Activated naive CD4-positive, alpha-beta T cell treated with anti-CD3 and anti-CD28 coated beads, Interleukin-2, amount 50 U/mL, for 24 hours (primary cell): ENCODE measurements around the gene FITM2.
"Not testable (repeated sequence)": the region's sequence is repeated elsewhere in the genome, so short reads cannot be mapped to it uniquely, and the experiment has no call there.

ENCODE experiments used
- H3K27ac Mint-ChIP-seq: one replicate; pipeline ENCODE4 v1.8.0; 2021; ENCODE audit warnings: mild to moderate bottlenecking, mixed read lengths
- H3K27me3 Mint-ChIP-seq: one replicate; pipeline ENCODE4 v1.8.0; 2021; ENCODE audit warnings: mixed read lengths
- H3K36me3 Mint-ChIP-seq: one replicate; pipeline ENCODE4 v1.8.0; 2021; ENCODE audit warnings: mixed read lengths
- H3K4me1 Mint-ChIP-seq: one replicate; pipeline ENCODE4 v1.8.0; 2021; ENCODE audit warnings: mixed read lengths
- H3K4me3 Mint-ChIP-seq: one replicate; pipeline ENCODE4 v1.8.0; 2021; ENCODE audit warnings: mild to moderate bottlenecking, mixed read lengths
- H3K9me3 Mint-ChIP-seq: one replicate; pipeline ENCODE4 v1.8.0; 2021; ENCODE audit warnings: mixed read lengths

FITM2 gene

GRCh38 chr20:44310664-44311639 is at the start of gene FITM2:
TSS of gene FITM2 (minus strand) at chr20:44311202. CDS start at chr20:44311148, 54 bp downstream.
- H3K27ac Mint-ChIP-seq, result peak within 1 kb of the TSS; percentile 96
- peaks cover 24% of the 10 kb centered on the region for H3K4me1 Mint-ChIP-seq
- no peaks in the 10 kb centered on the region for H3K36me3 Mint-ChIP-seq
- peak within 1 kb of the TSS; percentile 93 for H3K4me3 Mint-ChIP-seq
- no peaks in the 10 kb centered on the region for H3K9me3 Mint-ChIP-seq
- no peaks in the 10 kb centered on the region for H3K27me3 Mint-ChIP-seq

- no peaks in the 10 kb centered on the region for H3K27me3 Mint-ChIP-seq
- no peak overlapping the region for H3K4me3 Mint-ChIP-seq
- no peaks in the 10 kb centered on the region for H3K9me3 Mint-ChIP-seq
- H3K4me1 Mint-ChIP-seq, result no peaks in the 10 kb centered on the region
- H3K27ac Mint-ChIP-seq, result no peak overlapping the region
- no peaks in the 10 kb centered on the region for H3K36me3 Mint-ChIP-seq
Measured at GRCh38 chr20:44360221-44360620, 49.2 kb upstream of the FITM2 start.

- Mint-ChIP-seq H3K27ac (no peak overlapping the region), H3K9me3 (no peaks in the 10 kb centered on the region), H3K4me1 (no peaks in the 10 kb centered on the region), H3K36me3 (no peaks in the 10 kb centered on the region), H3K4me3 (no peak overlapping the region), H3K27me3 (no peaks in the 10 kb centered on the region)
Measured at GRCh38 chr20:44358776-44359175, 47.8 kb upstream of the FITM2 start.

- Mint-ChIP-seq H3K27ac (no peak overlapping the region), H3K27me3 (no peaks in the 10 kb centered on the region)
Measured at GRCh38 chr20:44357555-44358125, 46.6 kb upstream of the FITM2 start.

GRCh38 chr20:44357020-44357419 is 46.0 kb upstream of the FITM2 start:
- H3K27me3 Mint-ChIP-seq, result no peaks in the 10 kb centered on the region
- H3K27ac Mint-ChIP-seq, result no peak overlapping the region
- H3K4me3 Mint-ChIP-seq, result no peak overlapping the region
- H3K9me3 Mint-ChIP-seq, result no peaks in the 10 kb centered on the region
- no peaks in the 10 kb centered on the region for H3K4me1 Mint-ChIP-seq
- H3K36me3 Mint-ChIP-seq, result no peaks in the 10 kb centered on the region

More at GRCh38 chr20:44357555-44358125, 46.6 kb upstream of the FITM2 start:
- Mint-ChIP-seq H3K9me3 (no peaks in the 10 kb centered on the region), H3K4me3 (no peak overlapping the region), H3K36me3 (no peaks in the 10 kb centered on the region), H3K4me1 (no peaks in the 10 kb centered on the region)

GRCh38 chr20:44356353-44356723 is 45.3 kb upstream of the FITM2 start:
- Mint-ChIP-seq H3K9me3 (no peaks in the 10 kb centered on the region), H3K27ac (no peak overlapping the region), H3K36me3 (no peaks in the 10 kb centered on the region), H3K4me1 (no peaks in the 10 kb centered on the region), H3K27me3 (no peaks in the 10 kb centered on the region), H3K4me3 (no peak overlapping the region)

GRCh38 chr20:44355498-44356352 is 44.7 kb upstream of the FITM2 start, which contains the start of gene HNF4A:
TSS of gene HNF4A (plus strand) at chr20:44355699. CDS start at chr20:44355805, 106 bp downstream.
- H3K9me3 Mint-ChIP-seq, result no peaks in the 10 kb centered on the region
- H3K27ac Mint-ChIP-seq, result no peak within 1 kb of the TSS
- no peaks in the 10 kb centered on the region for H3K4me1 Mint-ChIP-seq
- H3K36me3 Mint-ChIP-seq, result no peaks in the 10 kb centered on the region
- no peak within 1 kb of the TSS for H3K4me3 Mint-ChIP-seq
- no peaks in the 10 kb centered on the region for H3K27me3 Mint-ChIP-seq

- Mint-ChIP-seq H3K27me3 (no peaks in the 10 kb centered on the region), H3K4me1 (no peaks in the 10 kb centered on the region), H3K27ac (no peak overlapping the region), H3K36me3 (no peaks in the 10 kb centered on the region), H3K4me3 (no peak overlapping the region), H3K9me3 (no peaks in the 10 kb centered on the region)
Measured at GRCh38 chr20:44354979-44355497, 44.0 kb upstream of the FITM2 start.

GRCh38 chr20:44350567-44350966 is 39.6 kb upstream of the FITM2 start:
- H3K27ac Mint-ChIP-seq, result no peak overlapping the region
- no peaks in the 10 kb centered on the region for H3K9me3 Mint-ChIP-seq
- no peaks in the 10 kb centered on the region for H3K4me1 Mint-ChIP-seq
- peaks cover 1% of the 10 kb centered on the region for H3K27me3 Mint-ChIP-seq
- no peaks in the 10 kb centered on the region for H3K36me3 Mint-ChIP-seq
- H3K4me3 Mint-ChIP-seq, result no peak overlapping the region

GRCh38 chr20:44349349-44349748 is 38.3 kb upstream of the FITM2 start:
- no peak overlapping the region for H3K27ac Mint-ChIP-seq
- H3K4me1 Mint-ChIP-seq, result no peaks in the 10 kb centered on the region
- no peak overlapping the region for H3K4me3 Mint-ChIP-seq
- H3K9me3 Mint-ChIP-seq, result no peaks in the 10 kb centered on the region
- H3K27me3 Mint-ChIP-seq, result peaks cover 1% of the 10 kb centered on the region
- H3K36me3 Mint-ChIP-seq, result no peaks in the 10 kb centered on the region

GRCh38 chr20:44348168-44348659 is 37.2 kb upstream of the FITM2 start:
- Mint-ChIP-seq H3K36me3 (no peaks in the 10 kb centered on the region), H3K27me3 (peaks cover 1% of the 10 kb centered on the region), H3K27ac (no peak overlapping the region), H3K9me3 (no peaks in the 10 kb centered on the region), H3K4me3 (no peak overlapping the region), H3K4me1 (no peaks in the 10 kb centered on the region)

- not testable (repeated sequence) for H3K27ac Mint-ChIP-seq, H3K4me3 Mint-ChIP-seq, H3K27me3 Mint-ChIP-seq, H3K9me3 Mint-ChIP-seq, H3K4me1 Mint-ChIP-seq, H3K36me3 Mint-ChIP-seq
Measured at GRCh38 chr20:44345941-44346340, 34.9 kb upstream of the FITM2 start.

GRCh38 chr20:44345147-44345546 is 34.1 kb upstream of the FITM2 start:
- Mint-ChIP-seq H3K4me1 (no peaks in the 10 kb centered on the region), H3K27ac (no peak overlapping the region), H3K9me3 (no peaks in the 10 kb centered on the region), H3K36me3 (no peaks in the 10 kb centered on the region), H3K4me3 (no peak overlapping the region), H3K27me3 (peaks cover 1% of the 10 kb centered on the region)

GRCh38 chr20:44344723-44345122 is 33.7 kb upstream of the FITM2 start:
- H3K36me3 Mint-ChIP-seq, result no peaks in the 10 kb centered on the region
- H3K4me3 Mint-ChIP-seq, result no peak overlapping the region
- H3K9me3 Mint-ChIP-seq, result no peaks in the 10 kb centered on the region
- H3K4me1 Mint-ChIP-seq, result no peaks in the 10 kb centered on the region
- H3K27ac Mint-ChIP-seq, result no peak overlapping the region
- H3K27me3 Mint-ChIP-seq, result peaks cover 1% of the 10 kb centered on the region

- H3K4me3 Mint-ChIP-seq, result no peak overlapping the region
- no peak overlapping the region for H3K27ac Mint-ChIP-seq
Measured at GRCh38 chr20:44343162-44343675, 32.2 kb upstream of the FITM2 start.

More at GRCh38 chr20:44343162-44343675, 32.2 kb upstream of the FITM2 start:
- H3K27me3 Mint-ChIP-seq, result no peaks in the 10 kb centered on the region
- H3K4me1 Mint-ChIP-seq, result no peaks in the 10 kb centered on the region
- no peaks in the 10 kb centered on the region for H3K9me3 Mint-ChIP-seq
- no peaks in the 10 kb centered on the region for H3K36me3 Mint-ChIP-seq
